DND-41 (cell line): Measurements from ENCODE around the gene SMIM17.

Source experiments
- ATAC-seq: fragments of 200-7000 bp; cut with Tn5 transposase; 3 replicates; pipeline ENCODE4 v1.9.1; 2021; ENCODE audit warnings: low read depth; ENCODE audit not compliant: insufficient read depth
- DNase-seq: peaks from one replicate; pipeline ENCODE4 v3.0.0-alpha.2; 2020
- H2AFZ ChIP-seq: 2 replicates; pipeline ENCODE4 v1.6.0; 2012; ENCODE audit warnings: low read depth, low read length
- H3K27ac ChIP-seq: 2 replicates; pipeline ENCODE4 v1.5.1; 2012; ENCODE audit warnings: low read length, inconsistent platforms
- H3K27me3 ChIP-seq: fragments of 200-600 bp; sonication (generic); 2 replicates; pipeline ENCODE4 v1.6.0; 2012; ENCODE audit warnings: low read length, mild to moderate bottlenecking, inconsistent platforms; ENCODE audit not compliant: insufficient read depth, poor library complexity
- H3K36me3 ChIP-seq: 2 replicates; pipeline ENCODE4 v1.5.1; 2012; ENCODE audit warnings: low read length, inconsistent platforms; ENCODE audit not compliant: insufficient read depth
- H3K4me1 ChIP-seq: 2 replicates; pipeline ENCODE4 v1.5.1; 2012; ENCODE audit warnings: mild to moderate bottlenecking, low read length; ENCODE audit not compliant: insufficient read depth
- H3K4me2 ChIP-seq: 2 replicates; pipeline ENCODE4 v1.6.0; 2012; ENCODE audit warnings: mild to moderate bottlenecking, moderate library complexity, low read length, inconsistent platforms; ENCODE audit not compliant: insufficient read depth
- H3K4me3 ChIP-seq, 2 experiments: fragments of 200-600 bp in 1 of 2; shearing (Covaris generic) in 1 of 2; 2 replicates each; pipeline ENCODE4 v1.5.1; 2012 to 2016; ENCODE audit warnings: inconsistent platforms in 2 of 2, low read length in 2 of 2, mild to moderate bottlenecking in 2 of 2, low read depth in 1 of 2, moderate library complexity in 1 of 2
- H3K79me2 ChIP-seq: 2 replicates; pipeline ENCODE4 v1.6.0; 2012; ENCODE audit warnings: low read length, inconsistent platforms; ENCODE audit not compliant: insufficient read depth
- H3K9ac ChIP-seq: 2 replicates; pipeline ENCODE4 v1.6.0; 2012; ENCODE audit warnings: low read depth, mild to moderate bottlenecking, inconsistent platforms, low read length, moderate library complexity
- H3K9me3 ChIP-seq: 2 replicates; pipeline ENCODE4 v1.5.1; 2012; ENCODE audit warnings: low read length, moderate library complexity, mild to moderate bottlenecking, inconsistent platforms; ENCODE audit not compliant: insufficient read depth, severe bottlenecking
- H4K20me1 ChIP-seq: 2 replicates; pipeline ENCODE4 v1.6.0; 2012; ENCODE audit warnings: low read length; ENCODE audit not compliant: insufficient read depth
- EZH2 ChIP-seq: IDR thresholded peaks from 3 replicates; pipeline ENCODE4 v1.6.1; 2012; ENCODE audit warnings: borderline replicate concordance, low read depth, mild to moderate bottlenecking, moderate library complexity, low read length, inconsistent platforms; ENCODE audit not compliant: severe bottlenecking
- TF ChIP-seq, protein P1 (sequence below): IDR thresholded peaks from 2 replicates; pipeline ENCODE4 v1.5.1; 2012; ENCODE audit warnings: borderline replicate concordance, low read length, moderate library complexity, mild to moderate bottlenecking; ENCODE audit not compliant: poor library complexity, severe bottlenecking; ENCODE audit errors: extremely low read depth

The SMIM17 gene

DNA sequence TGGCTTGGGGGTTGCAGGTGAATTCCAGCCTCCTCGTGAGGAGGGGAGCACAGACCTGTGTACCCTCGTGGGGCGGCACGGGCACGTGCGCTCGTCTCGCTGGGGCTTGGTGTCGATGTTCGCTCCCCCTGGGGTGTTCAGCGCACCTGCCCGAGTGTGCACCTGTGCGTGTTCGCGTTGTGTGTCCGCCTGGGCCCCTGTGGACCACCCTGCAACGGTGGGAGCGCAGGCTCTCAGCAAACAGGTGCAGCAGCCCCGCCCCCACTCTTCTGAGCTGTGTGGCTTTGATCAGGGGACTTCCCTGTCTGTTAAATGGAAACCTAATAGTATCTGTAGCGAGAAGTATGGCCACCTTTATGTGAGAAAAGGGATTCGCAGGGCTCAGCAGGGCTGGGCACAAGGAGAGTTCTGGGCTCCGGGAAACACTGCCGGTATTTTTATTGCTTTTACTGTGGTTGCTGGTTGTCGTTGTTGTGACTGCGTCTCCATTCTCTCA is 549 bp downstream of the SMIM17 start:
- Histone ChIP-seq H3K4me3 (no peak overlapping the region), H3K9me3 (peaks cover 5% of the 10 kb centered on the region), H4K20me1 (no peaks in the 10 kb centered on the region)

DNA sequence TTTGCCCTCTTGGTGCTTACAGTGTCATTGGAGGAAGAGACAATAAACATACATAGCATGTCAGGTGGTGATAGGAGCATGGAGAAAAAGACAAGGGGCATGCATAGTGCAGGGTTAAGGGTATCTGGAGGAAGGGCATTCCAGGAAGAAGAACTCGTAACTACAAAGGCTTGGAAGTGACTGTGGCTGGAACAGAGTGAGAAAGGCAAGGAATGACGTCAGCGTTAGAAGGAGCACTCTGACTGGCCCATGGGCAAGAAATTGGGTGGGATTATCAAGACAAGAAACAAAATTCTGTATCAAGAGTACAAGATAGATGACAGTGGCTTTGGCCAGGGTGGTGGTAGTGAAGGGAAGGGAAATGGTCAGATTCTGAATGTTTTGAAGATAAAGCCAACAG is 11.2 kb downstream of the SMIM17 start:
- Histone ChIP-seq H2AFZ (no peak overlapping the region), H3K4me2 (no peak overlapping the region), H3K4me1 (no peaks in the 10 kb centered on the region), H3K4me3 (no peak overlapping the region), H3K9ac (no peak overlapping the region), H3K9me3 (no peaks in the 10 kb centered on the region), H3K27ac (no peak overlapping the region), H3K79me2 (no peaks in the 10 kb centered on the region), H4K20me1 (no peaks in the 10 kb centered on the region), H3K27me3 (no peaks in the 10 kb centered on the region), H3K36me3 (no peaks in the 10 kb centered on the region)
- no peak for TF ChIP-seq EZH2
- TF ChIP-seq, protein P1, sequence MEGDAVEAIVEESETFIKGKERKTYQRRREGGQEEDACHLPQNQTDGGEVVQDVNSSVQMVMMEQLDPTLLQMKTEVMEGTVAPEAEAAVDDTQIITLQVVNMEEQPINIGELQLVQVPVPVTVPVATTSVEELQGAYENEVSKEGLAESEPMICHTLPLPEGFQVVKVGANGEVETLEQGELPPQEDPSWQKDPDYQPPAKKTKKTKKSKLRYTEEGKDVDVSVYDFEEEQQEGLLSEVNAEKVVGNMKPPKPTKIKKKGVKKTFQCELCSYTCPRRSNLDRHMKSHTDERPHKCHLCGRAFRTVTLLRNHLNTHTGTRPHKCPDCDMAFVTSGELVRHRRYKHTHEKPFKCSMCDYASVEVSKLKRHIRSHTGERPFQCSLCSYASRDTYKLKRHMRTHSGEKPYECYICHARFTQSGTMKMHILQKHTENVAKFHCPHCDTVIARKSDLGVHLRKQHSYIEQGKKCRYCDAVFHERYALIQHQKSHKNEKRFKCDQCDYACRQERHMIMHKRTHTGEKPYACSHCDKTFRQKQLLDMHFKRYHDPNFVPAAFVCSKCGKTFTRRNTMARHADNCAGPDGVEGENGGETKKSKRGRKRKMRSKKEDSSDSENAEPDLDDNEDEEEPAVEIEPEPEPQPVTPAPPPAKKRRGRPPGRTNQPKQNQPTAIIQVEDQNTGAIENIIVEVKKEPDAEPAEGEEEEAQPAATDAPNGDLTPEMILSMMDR, result no peak
- DNase-seq (no peak), ATAC-seq (no peak)

More for the DNA sequence above, 549 bp downstream of the SMIM17 start:
- no peak for TF ChIP-seq EZH2
- TF ChIP-seq, protein P1, result no peak
- no peak overlapping the region for H3K9ac ChIP-seq
- no peak overlapping the region for H3K4me2 ChIP-seq
- no peaks in the 10 kb centered on the region for H3K79me2 ChIP-seq
- no peaks in the 10 kb centered on the region for H3K36me3 ChIP-seq
- no peaks in the 10 kb centered on the region for H3K4me1 ChIP-seq
- DNase-seq (no peak), ATAC-seq (no peak)
- no peak overlapping the region for H3K27ac ChIP-seq
- H2AFZ ChIP-seq, result no peak overlapping the region
- no peaks in the 10 kb centered on the region for H3K27me3 ChIP-seq

DNA sequence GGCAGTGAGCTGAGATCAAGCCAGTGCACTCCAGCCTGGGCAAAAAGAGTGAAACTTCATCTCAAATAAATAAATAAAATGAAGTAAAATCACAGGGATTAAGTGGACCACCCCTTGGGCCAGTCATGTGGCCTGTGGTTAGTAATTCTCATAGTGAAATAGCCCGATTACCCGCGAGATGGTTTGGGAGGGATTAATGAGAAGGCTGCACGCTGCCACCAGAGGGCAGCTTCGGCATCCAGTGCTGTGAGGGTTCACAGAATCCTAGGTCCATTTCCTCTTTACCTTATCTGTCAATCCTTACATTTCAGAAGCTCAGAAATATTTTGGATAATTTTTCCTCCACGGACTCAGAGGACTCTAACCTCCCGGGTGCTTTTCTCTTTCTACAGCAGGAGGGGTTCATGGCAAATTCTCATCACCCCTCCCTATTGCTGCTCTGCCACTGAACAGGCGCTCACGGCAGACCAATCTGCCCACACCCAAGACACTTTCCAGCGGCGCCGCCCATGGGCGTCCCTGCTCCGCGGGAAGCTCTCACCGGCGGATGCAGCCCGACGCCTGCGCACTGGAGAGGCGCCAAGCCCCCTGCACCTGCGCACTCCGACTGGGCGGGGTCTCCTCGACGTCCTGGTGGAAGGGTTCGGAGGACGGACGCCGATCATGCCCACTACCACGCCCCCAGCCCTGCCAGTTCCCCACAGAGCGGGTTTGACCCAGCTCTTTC is 17.6 kb downstream of the SMIM17 start:
- no peaks in the 10 kb centered on the region for H4K20me1 ChIP-seq
- no peaks in the 10 kb centered on the region for H3K4me1 ChIP-seq
- ATAC-seq, result no peak
- H3K36me3 ChIP-seq, result no peaks in the 10 kb centered on the region
- H3K27me3 ChIP-seq, result no peaks in the 10 kb centered on the region
- no peak overlapping the region for H2AFZ ChIP-seq
- peaks cover 5% of the 10 kb centered on the region for H3K9me3 ChIP-seq
- no peak overlapping the region for H3K4me2 ChIP-seq
- H3K79me2 ChIP-seq, result no peaks in the 10 kb centered on the region
- TF ChIP-seq EZH2, result no peak
- TF ChIP-seq, protein P1, result peak; percentile 37
- no peak overlapping the region for H3K4me3 ChIP-seq
- no peak for DNase-seq
- H3K9ac ChIP-seq, result no peak overlapping the region
- no peak overlapping the region for H3K27ac ChIP-seq
